GM13976 (cell line): ENCODE data around the gene RNF220.
"Not testable (repeated sequence)": the region's sequence is repeated elsewhere in the genome, so short reads cannot be mapped to it uniquely, and the experiment has no call there.

ENCODE experiments used
- DNase-seq: peaks from one replicate; pipeline ENCODE4 v3.0.0; 2012; ENCODE audit warnings: low spot score
- in situ Hi-C: fragments of 300-500 bp; cut with MboI; formaldehyde crosslinking; loops from one replicate; pipeline ENCODE4 v1.12.0; 2022; ENCODE audit warnings: low sequenced_read_pairs, mixed read lengths, inconsistent platforms; ENCODE audit not compliant: unreplicated experiment
- TF ChIP-seq, protein P1 (sequence below): IDR thresholded peaks from 2 replicates; pipeline ENCODE4 v1.5.1; 2012; ENCODE audit warnings: borderline replicate concordance, mild to moderate bottlenecking; ENCODE audit not compliant: insufficient read depth; ENCODE audit errors: extremely low read depth, missing control alignments, control extremely low read depth

Gene RNF220

DNA sequence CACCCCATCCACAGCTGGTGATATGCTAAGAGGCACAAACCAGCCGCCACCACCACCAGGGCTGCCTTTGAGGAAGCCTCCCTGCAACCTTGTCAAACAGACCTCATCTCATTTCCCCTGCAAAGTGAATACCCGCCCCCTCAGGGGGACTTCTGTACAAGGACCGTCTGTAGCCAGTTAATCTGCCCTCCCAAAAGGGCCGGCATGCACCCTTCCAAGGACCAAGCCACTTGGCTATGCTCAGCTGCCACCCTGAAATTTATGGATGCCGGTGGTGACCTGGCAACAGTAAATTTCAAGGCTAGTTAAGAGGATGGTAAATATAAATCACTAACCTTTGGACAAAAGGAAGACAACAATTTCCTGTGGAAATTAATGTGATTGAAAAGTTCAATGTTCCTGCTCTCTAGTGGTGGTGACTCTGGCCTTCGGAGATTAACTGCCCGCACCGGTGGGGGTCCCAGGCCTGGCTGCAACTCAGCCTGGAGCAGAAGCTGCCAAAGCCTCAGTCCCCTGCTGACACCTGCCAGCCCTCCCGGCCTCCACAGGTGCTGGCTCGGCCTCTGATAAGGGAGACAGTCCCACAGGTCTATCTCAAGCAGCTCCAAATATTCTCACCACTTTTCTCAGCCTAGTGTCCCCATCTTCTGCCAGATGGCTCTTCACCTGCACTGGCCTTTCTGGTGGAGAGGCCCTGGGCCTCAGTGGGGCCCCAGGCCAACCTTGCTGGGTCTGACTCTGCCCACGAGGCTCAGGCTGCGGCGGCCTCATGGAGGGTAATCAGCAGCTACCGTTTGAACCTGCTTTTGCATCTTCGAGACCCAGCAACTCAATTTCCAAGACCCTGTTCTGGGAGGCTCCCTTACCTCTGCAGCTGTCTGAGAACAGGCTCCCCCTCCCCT, 257.0 kb downstream of the RNF220 start:
- in situ Hi-C loops, result no loop called here
- TF ChIP-seq, protein P1, sequence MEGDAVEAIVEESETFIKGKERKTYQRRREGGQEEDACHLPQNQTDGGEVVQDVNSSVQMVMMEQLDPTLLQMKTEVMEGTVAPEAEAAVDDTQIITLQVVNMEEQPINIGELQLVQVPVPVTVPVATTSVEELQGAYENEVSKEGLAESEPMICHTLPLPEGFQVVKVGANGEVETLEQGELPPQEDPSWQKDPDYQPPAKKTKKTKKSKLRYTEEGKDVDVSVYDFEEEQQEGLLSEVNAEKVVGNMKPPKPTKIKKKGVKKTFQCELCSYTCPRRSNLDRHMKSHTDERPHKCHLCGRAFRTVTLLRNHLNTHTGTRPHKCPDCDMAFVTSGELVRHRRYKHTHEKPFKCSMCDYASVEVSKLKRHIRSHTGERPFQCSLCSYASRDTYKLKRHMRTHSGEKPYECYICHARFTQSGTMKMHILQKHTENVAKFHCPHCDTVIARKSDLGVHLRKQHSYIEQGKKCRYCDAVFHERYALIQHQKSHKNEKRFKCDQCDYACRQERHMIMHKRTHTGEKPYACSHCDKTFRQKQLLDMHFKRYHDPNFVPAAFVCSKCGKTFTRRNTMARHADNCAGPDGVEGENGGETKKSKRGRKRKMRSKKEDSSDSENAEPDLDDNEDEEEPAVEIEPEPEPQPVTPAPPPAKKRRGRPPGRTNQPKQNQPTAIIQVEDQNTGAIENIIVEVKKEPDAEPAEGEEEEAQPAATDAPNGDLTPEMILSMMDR, result no peak
- DNase-seq, result no peak

DNA sequence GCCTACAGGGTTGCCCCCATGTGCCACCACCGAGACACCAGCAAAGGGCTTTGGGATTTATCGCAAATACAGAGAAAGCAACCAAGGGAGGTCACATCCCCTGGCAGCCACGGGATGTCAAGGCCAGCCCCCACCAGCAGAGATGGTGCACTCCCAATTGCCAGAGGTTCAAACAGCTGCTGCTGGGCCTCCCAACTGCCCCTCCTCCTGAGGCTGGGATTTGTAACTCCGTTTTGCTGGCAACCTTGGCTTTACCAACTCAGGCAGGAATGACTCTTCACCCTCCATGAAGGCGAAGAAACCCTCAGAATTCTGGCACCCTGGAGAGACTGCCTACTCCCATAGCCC, 257.6 kb downstream of the RNF220 start:
- no peak for DNase-seq
- in situ Hi-C loops, result no loop called here
- TF ChIP-seq, protein P1, result no peak

DNA sequence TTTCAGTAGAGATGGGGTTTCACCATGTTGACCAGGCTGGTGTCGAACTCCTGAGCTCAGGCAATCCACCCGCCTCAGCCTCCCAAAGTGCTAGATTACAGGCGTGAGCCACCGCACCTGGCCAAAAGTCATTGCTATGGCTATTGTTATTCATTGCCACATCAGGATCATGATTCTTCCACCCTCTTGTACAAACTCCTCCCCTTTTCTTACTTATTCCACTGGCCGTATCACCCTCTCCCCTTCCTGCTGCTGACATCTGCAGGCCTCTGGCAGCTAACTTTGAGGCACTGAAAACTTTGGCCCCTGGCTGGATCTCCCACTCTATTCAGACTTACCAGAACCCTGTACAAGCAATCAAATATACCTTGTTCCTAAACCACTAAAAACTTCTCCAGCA, 258.4 kb downstream of the RNF220 start:
- TF ChIP-seq, protein P1, result no peak
- in situ Hi-C loops, result no loop called here
- DNase-seq, result no peak

DNA sequence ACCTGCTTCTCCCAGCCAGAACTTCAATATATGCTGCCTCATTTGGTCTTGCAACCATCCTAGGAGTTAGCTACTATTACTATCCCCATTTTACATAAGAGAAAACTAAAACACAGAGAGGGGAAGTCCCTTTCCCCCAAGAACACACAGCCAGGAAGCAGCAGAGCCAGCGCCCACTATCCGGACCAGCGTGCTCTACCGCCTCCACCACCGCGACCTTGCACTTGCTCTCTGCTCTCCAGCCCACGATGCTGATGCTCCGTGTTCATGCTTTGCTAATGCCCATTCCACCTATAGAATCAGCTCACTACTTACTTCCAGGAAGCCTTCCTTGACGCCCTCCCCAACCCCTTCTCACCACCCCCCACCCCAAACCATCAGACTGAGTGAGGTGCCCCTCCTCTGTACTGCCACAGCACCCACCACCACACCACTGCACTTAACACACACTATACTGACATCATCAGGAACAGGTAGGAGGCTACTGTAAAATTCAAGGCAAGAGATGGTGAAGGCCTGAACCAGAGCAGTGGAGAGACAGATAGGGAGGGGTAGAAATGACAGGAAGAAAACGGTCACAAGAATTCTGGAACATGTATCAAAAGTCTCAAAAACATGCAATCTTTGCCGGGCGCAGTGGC, 259.8 kb downstream of the RNF220 start:
- TF ChIP-seq, protein P1, result peak; percentile 4
- in situ Hi-C loops, result no loop called here
- DNase-seq, result peak; percentile 59

DNA sequence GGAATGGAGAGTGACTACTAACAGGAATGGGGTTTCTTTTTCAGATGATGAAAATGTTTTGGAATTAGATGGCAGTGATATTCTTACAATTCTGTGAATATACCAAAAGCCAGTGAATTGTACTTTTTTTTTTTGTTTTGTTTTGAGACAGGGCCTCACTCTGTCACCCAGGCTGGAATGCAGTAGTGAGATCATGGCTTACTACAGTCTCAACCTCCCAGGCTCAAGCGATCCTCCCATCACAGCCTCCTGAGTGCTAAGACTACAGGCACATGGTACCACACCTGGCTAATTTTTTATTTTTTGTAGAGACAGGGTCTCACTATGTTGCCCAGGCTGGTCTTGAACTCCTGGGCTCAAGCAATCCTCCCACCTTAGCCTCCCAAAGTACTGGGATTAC, 261.7 kb downstream of the RNF220 start:
- DNase-seq, in situ Hi-C loops: not testable (repeated sequence)

DNA sequence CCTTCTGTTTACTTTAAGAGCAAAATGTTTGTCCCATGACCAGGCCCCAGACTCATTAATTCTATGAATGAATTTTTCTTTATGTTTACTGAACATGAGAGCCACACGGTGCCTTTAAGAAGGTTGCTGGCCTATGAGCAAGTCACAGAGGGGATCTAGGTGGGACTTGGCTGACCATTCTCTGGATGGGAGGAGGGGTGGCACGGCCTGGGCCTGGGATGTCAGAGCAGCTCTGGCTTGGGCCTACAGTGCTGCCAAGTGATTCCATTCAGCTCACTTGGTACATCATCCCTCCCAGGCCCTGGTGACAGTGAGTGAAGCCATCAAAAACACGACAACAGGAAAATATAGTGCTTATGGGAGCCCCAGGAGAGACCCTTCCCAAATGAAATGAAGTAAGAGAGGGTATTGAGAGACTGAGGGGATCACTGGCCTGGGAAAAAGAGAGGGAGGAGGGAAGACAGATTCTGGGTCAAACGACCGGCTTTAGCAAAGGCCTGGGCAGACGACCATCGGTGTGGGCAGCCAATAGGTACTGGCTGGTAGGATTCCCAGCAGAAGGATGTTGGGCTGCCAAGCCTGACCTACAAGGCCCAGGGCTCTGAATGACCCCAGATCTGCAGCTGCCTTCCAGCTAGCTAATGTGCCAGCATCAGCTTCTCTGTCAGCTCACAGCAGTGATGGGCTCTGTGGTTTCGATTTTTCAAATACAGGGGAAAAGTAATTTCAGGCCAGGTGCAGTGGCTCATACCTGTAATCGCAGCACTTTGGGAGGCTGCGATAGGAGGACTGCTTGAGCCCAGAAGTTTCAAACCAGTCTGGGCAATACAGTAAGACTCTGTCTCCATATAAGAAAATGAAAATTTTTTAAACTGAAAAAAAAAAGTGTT, 265.9 kb downstream of the RNF220 start:
- TF ChIP-seq, protein P1, result no peak
- no peak for DNase-seq
- in situ Hi-C loops, result no loop called here
